H1 (cell line): ENCODE results near the gene KLF16. TPM values are rescaled to one million over a fixed set of nuclear protein-coding genes. Genes with fewer than 3 reads are reported as not detected.
A peak's percentile ranks its signal among the peaks of the same experiment; 100 is the strongest.

Experiments
- CTCF ChIA-PET: fragments of 300-600 bp; sonication (Branson Sonifier 250); formaldehyde crosslinking; loops from one replicate; lab custom pipeline; 2021; ENCODE audit not compliant: partially characterized antibody; lab: Charles Lee
- POLR2A ChIA-PET: fragments of 300-600 bp; sonication (Branson Sonifier 250); formaldehyde crosslinking; loops from one replicate; lab custom pipeline; 2021; ENCODE audit warnings: inconsistent platforms; ENCODE audit not compliant: partially characterized antibody; lab: Charles Lee
- DNase-seq, 2 experiments: peaks; one replicate each; pipeline versions ENCODE4 v3.0.0 to v3.0.0-alpha.2; 2010 to 2022; ENCODE audit warnings: low spot score in 2 of 2, low read depth in 1 of 2, mixed read lengths in 1 of 2
- FAIRE-seq: peaks from 2 replicates; lab custom pipeline; 2011; peaks lifted over from hg19 to GRCh38; lab: Jason Lieb, UNC
- H2AFZ ChIP-seq: 2 replicates; pipeline ENCODE4 v1.8.1; 2012; ENCODE audit warnings: low read length, inconsistent platforms
- H2AK5ac ChIP-seq: 2 replicates; pipeline ENCODE4 v1.6.1; 2013; ENCODE audit warnings: low read depth, low read length
- H2BK120ac ChIP-seq: replicated peaks from 2 replicates; pipeline ENCODE3; 2013; ENCODE audit warnings: low read depth, low read length, inconsistent platforms
- H2BK12ac ChIP-seq: 2 replicates; pipeline ENCODE4 v1.6.1; 2013; ENCODE audit warnings: low read depth, low read length
- H2BK15ac ChIP-seq: 2 replicates; pipeline ENCODE4 v1.6.1; 2013; ENCODE audit warnings: low read length
- H2BK20ac ChIP-seq: 2 replicates; pipeline ENCODE4 v1.6.1; 2013; ENCODE audit warnings: low read length
- H2BK5ac ChIP-seq: 2 replicates; pipeline ENCODE4 v1.6.1; 2013; ENCODE audit warnings: low read depth, low read length
- H3K14ac ChIP-seq: 2 replicates; pipeline ENCODE4 v1.6.1; 2013; ENCODE audit warnings: inconsistent platforms; ENCODE audit not compliant: insufficient read length
- H3K18ac ChIP-seq: 2 replicates; pipeline ENCODE4 v1.6.1; 2013; ENCODE audit warnings: low read length; ENCODE audit errors: extremely low read depth
- H3K23ac ChIP-seq: 2 replicates; pipeline ENCODE4 v1.6.1; 2013; ENCODE audit warnings: inconsistent platforms; ENCODE audit not compliant: insufficient read length
- H3K23me2 ChIP-seq: 2 replicates; pipeline ENCODE4 v1.6.1; 2013; ENCODE audit warnings: low read depth, low read length
- H3K27ac ChIP-seq: 2 replicates; pipeline ENCODE4 v1.6.1; 2011; ENCODE audit warnings: low read depth, low read length, inconsistent platforms
- H3K27me3 ChIP-seq, 4 experiments: replicated peaks in 1 of 4; 1 replicate in 1 of 4; 2 replicates in 3 of 4; pipeline versions ENCODE4 v1.6.1 to v1.8.1; 2011 to 2013; ENCODE audit warnings: low read length in 3 of 4, mild to moderate bottlenecking in 3 of 4, inconsistent platforms in 2 of 4, mixed read lengths in 2 of 4, moderate library complexity in 1 of 4; ENCODE audit not compliant: control insufficient read depth in 3 of 4, insufficient read depth in 3 of 4; ENCODE audit errors: extremely low read depth in 1 of 4
- H3K36me3 ChIP-seq, 4 experiments: 2 replicates each; pipeline versions ENCODE4 v1.6.1 to v1.8.1; 2011 to 2013; ENCODE audit warnings: mild to moderate bottlenecking in 4 of 4, low read length in 3 of 4, moderate library complexity in 2 of 4, control low read depth in 1 of 4, inconsistent platforms in 1 of 4; ENCODE audit not compliant: insufficient read depth in 4 of 4, control insufficient read depth in 2 of 4
- H3K4ac ChIP-seq: replicated peaks from 2 replicates; pipeline ENCODE3; 2013; ENCODE audit warnings: low read length, low read depth, mixed read lengths, inconsistent platforms; ENCODE audit not compliant: insufficient read length
- H3K4me1 ChIP-seq, 4 experiments: replicated peaks in 1 of 4; 1 replicate in 1 of 4; 2 replicates in 3 of 4; pipeline versions ENCODE4 v1.6.1 to v1.8.1; 2011 to 2013; ENCODE audit warnings: low read length in 3 of 4, inconsistent platforms in 2 of 4, mixed read lengths in 1 of 4; ENCODE audit not compliant: insufficient read depth in 4 of 4, control insufficient read depth in 3 of 4
- H3K4me2 ChIP-seq, 2 experiments: 2 replicates each; pipeline versions ENCODE4 v1.6.1 to v1.8.1; 2011 to 2013; ENCODE audit warnings: low read depth in 2 of 2, low read length in 2 of 2, control low read depth in 1 of 2, inconsistent platforms in 1 of 2, mild to moderate bottlenecking in 1 of 2; ENCODE audit not compliant: insufficient read depth in 1 of 2
- H3K4me3 ChIP-seq, 4 experiments: fragments of 200-600, 300-600 bp in 1 of 4; sonication (generic), shearing (Covaris generic), sonication (Bioruptor Twin) in 1 of 4; 2 replicates each; pipeline versions ENCODE4 v1.5.1 to v1.8.1; 2011 to 2016; ENCODE audit warnings: low read length in 4 of 4, low read depth in 3 of 4, control low read depth in 2 of 4, inconsistent platforms in 2 of 4, mild to moderate bottlenecking in 2 of 4, mixed read lengths in 1 of 4, moderate library complexity in 1 of 4; ENCODE audit not compliant: insufficient read depth in 2 of 4; ENCODE audit errors: extremely low read depth in 1 of 4
- H3K56ac ChIP-seq: replicated peaks from 2 replicates; pipeline ENCODE3; 2013; ENCODE audit warnings: low read depth, mild to moderate bottlenecking, mixed read lengths, low read length, inconsistent platforms; ENCODE audit not compliant: insufficient read length
- H3K79me1 ChIP-seq: 2 replicates; pipeline ENCODE4 v1.6.1; 2013; ENCODE audit warnings: low read depth, low read length, control low read depth
- H3K79me2 ChIP-seq, 2 experiments: 2 replicates each; pipeline versions ENCODE4 v1.6.1 to v1.8.1; 2012 to 2013; ENCODE audit warnings: low read length in 2 of 2, mild to moderate bottlenecking in 2 of 2, inconsistent platforms in 1 of 2; ENCODE audit not compliant: insufficient read depth in 2 of 2, control insufficient read depth in 1 of 2
- H3K9ac ChIP-seq, 4 experiments: replicated peaks in 1 of 4; 1 replicate in 1 of 4; 2 replicates in 3 of 4; pipeline versions ENCODE4 v1.6.1 to v1.8.1; 2011 to 2013; ENCODE audit warnings: low read depth in 3 of 4, low read length in 3 of 4, control low read depth in 2 of 4, mild to moderate bottlenecking in 2 of 4, moderate library complexity in 2 of 4, inconsistent platforms in 1 of 4; ENCODE audit errors: extremely low read depth in 1 of 4
- H3K9me3 ChIP-seq, 2 experiments: 2 replicates each; pipeline versions ENCODE4 v1.6.1 to v1.8.1; 2012 to 2013; ENCODE audit warnings: mild to moderate bottlenecking in 2 of 2, moderate library complexity in 2 of 2, control low read depth in 1 of 2, inconsistent platforms in 1 of 2, low read depth in 1 of 2, low read length in 1 of 2, mixed read lengths in 1 of 2; ENCODE audit not compliant: insufficient read depth in 2 of 2
- H4K20me1 ChIP-seq, 2 experiments: replicated peaks in 1 of 2; 2 replicates each; pipeline versions ENCODE3 to v1.8.1; 2011 to 2013; ENCODE audit warnings: inconsistent platforms in 2 of 2, low read length in 2 of 2, mild to moderate bottlenecking in 1 of 2; ENCODE audit not compliant: insufficient read depth in 2 of 2, control insufficient read depth in 1 of 2
- H4K5ac ChIP-seq: 2 replicates; pipeline ENCODE4 v1.6.1; 2013; ENCODE audit warnings: low read length, low read depth, mixed read lengths, inconsistent platforms; ENCODE audit not compliant: insufficient read length
- H4K8ac ChIP-seq: 2 replicates; pipeline ENCODE4 v1.8.0; 2013; ENCODE audit warnings: mild to moderate bottlenecking, moderate library complexity, low read length, inconsistent platforms; ENCODE audit not compliant: insufficient read depth; ENCODE audit errors: extremely low read depth
- H4K91ac ChIP-seq: replicated peaks from 2 replicates; pipeline ENCODE3; 2013; ENCODE audit warnings: low read length, mixed read lengths, inconsistent platforms; ENCODE audit not compliant: insufficient read length
- BRCA1 ChIP-seq: IDR thresholded peaks from 2 replicates; pipeline ENCODE4 v1.6.1; 2012; ENCODE audit warnings: low read depth, low read length, improper control_type of control experiment
- E2F6 ChIP-seq: IDR thresholded peaks from 2 replicates; pipeline ENCODE4 v1.6.1; 2012; ENCODE audit warnings: inconsistent platforms
- WGBS, 2 experiments: shearing (Covaris generic) in 1 of 2; methylation state at CpG; one replicate each; pipeline versions ENCODE4 v1.1.6 to v1.1.7; 2013 to 2015; ENCODE audit warnings: low lambda C conversion rate in 2 of 2, mixed read lengths in 2 of 2, inconsistent platforms in 1 of 2, low coverage in 1 of 2, missing lambda C conversion rate in 1 of 2; ENCODE audit not compliant: insufficient replicate concordance in 2 of 2, insufficient coverage in 1 of 2, insufficient read length in 1 of 2; ENCODE audit errors: extremely low coverage in 1 of 2, missing lambda C conversion rate in 1 of 2; 5-methylcytosine and 5-hydroxymethylcytosine counted together
- polyA plus RNA-seq, 7 experiments: library from polyadenylated mRNA; depleted of rRNA in 3 of 7; stranded (reverse) in 5 of 7; unstranded in 2 of 7; fragments of >200 nt in 5 of 7; fragments of 200-250 nt in 2 of 7; gene quantifications; 1 replicate in 5 of 7; 2 replicates in 1 of 7; 4 replicates in 1 of 7; pipeline versions ENCODE4 v1.2.1 to v1.2.3, GENCODE V29; 2011 to 2013; ENCODE audit warnings: missing spikeins in 2 of 7, mixed read lengths in 2 of 7
- total RNA-seq: library from RNA; stranded (reverse); fragmentation: NEBNext Ultra II Directional; extraction: Animal tissue kit (Norgen Biotek cat#: 25700); gene quantifications from 2 replicates; pipeline ENCODE4 v1.2.1, GENCODE V29; 2021
- TF ChIP-seq, protein P1 (sequence below): IDR thresholded peaks from 2 replicates; pipeline ENCODE4 v1.6.1; 2012; ENCODE audit warnings: inconsistent platforms

KLF16 gene
- total and polyA plus RNA-seq, 2 of the 8 experiments (the other 6 are each of a cell fraction or from before 2014, with no cell fraction given) = 14.3 to 45.9 TPM

GRCh38 chr19:1851654-1852580 is 11.5 kb downstream of the KLF16 start:
- Histone ChIP-seq H3K36me3 (no peaks in the 10 kb centered on the region), H4K5ac (no peak overlapping the region), H3K79me2 (peaks cover 10 to 31% of the 10 kb centered on the region in 2 experiments), H3K27me3 (no peaks in the 10 kb centered on the region), H3K4me2 (peak overlapping the region; percentile 37 to 58; a peak in 3 of 4 replicates), H3K79me1 (peaks cover 9% of the 10 kb centered on the region), H4K8ac (peak overlapping the region; percentile 22), H3K18ac (no peak overlapping the region; the same call in 1 of the 2 replicates), H2BK20ac (no peak overlapping the region), H4K20me1 (peaks cover 15 to 21% of the 10 kb centered on the region in 2 experiments), H2BK15ac (no peak overlapping the region), H3K56ac (no peak overlapping the region), H2AK5ac (no peak overlapping the region), H3K23ac (no peak overlapping the region), H3K4me1 (peaks cover 0 to 38% (median 31%) of the 10 kb centered on the region in 4 experiments; a peak in 6 of 7 replicates), H2BK120ac (no peak overlapping the region), H3K4me3 (peak overlapping the region in 2 of 4 experiments; percentile 10 to 53; a peak in 4 of 8 replicates), H2AFZ (no peak overlapping the region), H3K27ac (no peak overlapping the region), H3K9ac (no peak overlapping the region), H3K4ac (no peak overlapping the region), H3K9me3 (no peaks in the 10 kb centered on the region), H2BK12ac (no peak overlapping the region), H3K23me2 (peaks cover 4% of the 10 kb centered on the region; the same call in 1 of the 2 replicates), H2BK5ac (0 out of 2 replicates have a peak overlapping the region, but pooled peaks have one; percentile 35), H3K14ac (no peak overlapping the region), H4K91ac (no peak overlapping the region)
- FAIRE-seq (no peak), DNase-seq (no peak)
- TF ChIP-seq E2F6 (0 out of 2 replicates have a peak, but pooled peaks have one; percentile 92), BRCA1 (no peak)
- TF ChIP-seq, protein P1, sequence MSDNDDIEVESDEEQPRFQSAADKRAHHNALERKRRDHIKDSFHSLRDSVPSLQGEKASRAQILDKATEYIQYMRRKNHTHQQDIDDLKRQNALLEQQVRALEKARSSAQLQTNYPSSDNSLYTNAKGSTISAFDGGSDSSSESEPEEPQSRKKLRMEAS = peak; percentile 61; the same call in 1 of the 2 replicates
- POLR2A ChIA-PET = interaction anchor here (0.8 to 1.3 kb wide), 3 partner anchors 11 to 14 kb away, joined by 3 to 4 read pairs (median 3); no protein-coding TSS in a partner anchor
- 54% methylated on average over 27 of the region's 66 CpGs; no CpG with 5 or more reads in 1 of the 2 experiments for WGBS, 2 experiments
- CTCF ChIA-PET = interaction anchor here (1.3 to 2.1 kb wide), 3 partner anchors 10 to 56 kb away, joined by 3 to 11 read pairs (median 5); no protein-coding TSS in a partner anchor
